Measurements from ENCODE around the gene TTC23.

TTC23 gene

DNA sequence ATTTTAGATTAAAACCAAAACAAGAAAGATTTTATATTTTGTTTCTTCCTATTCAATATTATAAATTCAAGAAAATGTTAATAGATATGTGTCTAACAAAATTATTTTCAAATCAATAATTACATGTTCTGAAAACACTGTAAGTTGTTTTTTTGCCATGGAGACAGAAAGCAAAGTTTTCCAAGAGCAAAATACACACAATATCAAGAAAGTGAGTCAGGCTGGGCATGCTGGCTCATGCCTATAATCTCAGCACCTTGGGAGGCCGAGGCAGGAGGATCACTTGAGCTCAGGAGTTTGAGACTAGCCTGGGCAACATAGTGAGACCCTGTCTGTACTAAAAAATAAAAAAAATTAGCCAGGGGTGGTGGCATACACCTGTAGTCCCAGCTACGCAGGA is 71.7 kb downstream of the TTC23 start:
- TF ChIP-seq, protein P1, sequence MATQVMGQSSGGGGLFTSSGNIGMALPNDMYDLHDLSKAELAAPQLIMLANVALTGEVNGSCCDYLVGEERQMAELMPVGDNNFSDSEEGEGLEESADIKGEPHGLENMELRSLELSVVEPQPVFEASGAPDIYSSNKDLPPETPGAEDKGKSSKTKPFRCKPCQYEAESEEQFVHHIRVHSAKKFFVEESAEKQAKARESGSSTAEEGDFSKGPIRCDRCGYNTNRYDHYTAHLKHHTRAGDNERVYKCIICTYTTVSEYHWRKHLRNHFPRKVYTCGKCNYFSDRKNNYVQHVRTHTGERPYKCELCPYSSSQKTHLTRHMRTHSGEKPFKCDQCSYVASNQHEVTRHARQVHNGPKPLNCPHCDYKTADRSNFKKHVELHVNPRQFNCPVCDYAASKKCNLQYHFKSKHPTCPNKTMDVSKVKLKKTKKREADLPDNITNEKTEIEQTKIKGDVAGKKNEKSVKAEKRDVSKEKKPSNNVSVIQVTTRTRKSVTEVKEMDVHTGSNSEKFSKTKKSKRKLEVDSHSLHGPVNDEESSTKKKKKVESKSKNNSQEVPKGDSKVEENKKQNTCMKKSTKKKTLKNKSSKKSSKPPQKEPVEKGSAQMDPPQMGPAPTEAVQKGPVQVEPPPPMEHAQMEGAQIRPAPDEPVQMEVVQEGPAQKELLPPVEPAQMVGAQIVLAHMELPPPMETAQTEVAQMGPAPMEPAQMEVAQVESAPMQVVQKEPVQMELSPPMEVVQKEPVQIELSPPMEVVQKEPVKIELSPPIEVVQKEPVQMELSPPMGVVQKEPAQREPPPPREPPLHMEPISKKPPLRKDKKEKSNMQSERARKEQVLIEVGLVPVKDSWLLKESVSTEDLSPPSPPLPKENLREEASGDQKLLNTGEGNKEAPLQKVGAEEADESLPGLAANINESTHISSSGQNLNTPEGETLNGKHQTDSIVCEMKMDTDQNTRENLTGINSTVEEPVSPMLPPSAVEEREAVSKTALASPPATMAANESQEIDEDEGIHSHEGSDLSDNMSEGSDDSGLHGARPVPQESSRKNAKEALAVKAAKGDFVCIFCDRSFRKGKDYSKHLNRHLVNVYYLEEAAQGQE (IDR thresholded peaks at IDR 0.05; ENCODE audit: insufficient read depth in 1 of 2, low read depth in 2 of 2, low read length in 2 of 2): no peak
- TF ChIP-seq SIN3A (IDR thresholded peaks at IDR 0.05; ENCODE audit: borderline replicate concordance, insufficient read depth, low read length) (no peak), POLR2AphosphoS5 (IDR thresholded peaks at IDR 0.05; ENCODE audit: low read depth, low read length) (no peak)

DNA sequence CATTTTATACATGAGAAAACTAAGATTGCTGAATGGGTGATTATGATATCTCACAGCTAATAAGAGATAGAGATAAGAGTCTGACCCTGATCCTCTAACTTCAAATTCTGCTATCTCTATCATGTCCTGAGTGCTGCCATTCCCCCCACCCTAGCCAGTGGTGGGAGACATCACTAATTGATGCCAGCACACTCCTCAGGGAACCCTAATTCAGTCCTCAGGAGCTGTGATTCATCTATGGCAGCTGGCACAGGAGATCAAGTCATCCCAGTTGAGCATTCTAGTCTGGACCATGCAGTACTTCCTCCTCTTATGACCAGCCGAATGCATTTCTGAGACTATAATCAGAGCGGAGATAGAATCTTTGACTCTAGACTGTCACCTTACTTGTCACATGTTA is 72.6 kb downstream of the TTC23 start:
- no peak for TF ChIP-seq FOXP2 (optimal IDR thresholded peaks at IDR 0.05; ENCODE audit: borderline replicate concordance, extremely low read depth, extremely low read length, insufficient read depth)
- TF ChIP-seq, protein P1 (IDR thresholded peaks at IDR 0.05; ENCODE audit: insufficient read depth in 1 of 2, low read depth in 2 of 2, low read length in 2 of 2): no peak
- TF ChIP-seq POLR2AphosphoS5 (IDR thresholded peaks at IDR 0.05; ENCODE audit: low read depth, low read length): no peak
- no peak for TF ChIP-seq SIN3A (IDR thresholded peaks at IDR 0.05; ENCODE audit: borderline replicate concordance, insufficient read depth, low read length)
- TF ChIP-seq TAF1 (IDR thresholded peaks at IDR 0.05; ENCODE audit: borderline replicate concordance, insufficient read depth, low read length): no peak

DNA sequence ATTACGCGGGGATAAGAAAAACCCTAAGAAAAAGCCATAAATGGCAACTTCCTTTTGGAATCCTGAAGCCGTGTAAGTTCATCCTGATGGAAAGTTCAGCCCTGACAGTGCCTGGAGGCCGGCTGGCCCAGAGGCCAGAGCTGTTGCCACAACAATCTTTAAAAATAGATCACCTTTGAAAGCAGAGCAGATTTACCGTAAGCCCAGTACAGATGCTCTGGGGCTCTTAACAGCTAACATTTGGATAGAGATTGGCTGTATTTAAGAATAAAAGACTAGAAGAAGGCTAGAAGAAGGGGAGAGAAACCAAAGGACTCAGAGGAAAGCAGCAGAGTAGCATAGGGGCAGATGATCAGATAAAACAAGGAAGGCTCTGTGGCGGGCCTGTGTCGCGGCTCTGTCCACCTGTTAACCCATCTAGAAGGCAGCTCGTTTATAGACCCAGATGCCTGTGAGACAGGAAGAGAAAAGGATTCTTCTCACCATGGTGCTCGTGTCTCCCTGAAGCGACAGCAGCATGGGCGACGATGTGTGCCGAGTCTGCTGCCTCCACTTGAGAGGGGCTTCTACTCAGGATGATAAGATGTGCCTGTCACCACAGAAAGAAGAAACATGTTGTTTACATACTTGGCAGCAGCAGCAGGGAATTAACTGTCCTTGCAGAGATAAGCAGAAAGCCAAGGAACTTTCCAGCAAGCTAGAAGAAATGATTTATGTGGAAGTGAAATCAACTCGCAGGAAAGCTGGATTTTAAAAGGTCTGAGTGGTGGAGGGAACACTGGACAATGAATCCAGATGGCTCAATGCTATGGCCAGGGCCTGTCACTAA is 74.6 kb downstream of the TTC23 start:
- TF ChIP-seq TAF1 (IDR thresholded peaks at IDR 0.05; ENCODE audit: borderline replicate concordance, insufficient read depth, low read length) (no peak), SIN3A (IDR thresholded peaks at IDR 0.05; ENCODE audit: borderline replicate concordance, insufficient read depth, low read length) (no peak), POLR2AphosphoS5 (IDR thresholded peaks at IDR 0.05; ENCODE audit: low read depth, low read length) (no peak)
- TF ChIP-seq, protein P1 (IDR thresholded peaks at IDR 0.05; ENCODE audit: insufficient read depth in 1 of 2, low read depth in 2 of 2, low read length in 2 of 2): no peak

DNA sequence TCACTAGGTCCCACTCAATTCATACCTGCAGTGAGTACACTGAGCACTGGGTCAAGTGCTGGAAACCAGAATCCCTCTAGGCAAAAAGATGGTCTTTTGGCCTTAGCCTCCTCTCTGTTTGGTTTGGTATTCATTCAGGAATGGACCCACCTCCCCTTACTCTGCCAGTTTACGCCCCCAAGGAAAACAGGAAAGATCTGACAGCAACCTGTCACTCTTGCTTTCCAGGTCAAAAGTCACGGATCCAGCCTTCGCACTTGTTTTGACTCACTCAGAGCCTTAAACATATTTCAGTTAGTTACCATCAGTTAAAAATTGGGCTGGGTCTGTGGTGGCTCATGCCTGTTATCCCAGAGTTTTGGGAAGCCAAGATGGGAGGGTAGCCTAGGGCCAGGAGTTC is 76.4 kb downstream of the TTC23 start:
- TF ChIP-seq SIN3A (IDR thresholded peaks at IDR 0.05; ENCODE audit: borderline replicate concordance, insufficient read depth, low read length): no peak
- TF ChIP-seq POLR2AphosphoS5 (IDR thresholded peaks at IDR 0.05; ENCODE audit: low read depth, low read length): no peak
- TF ChIP-seq, protein P1 (IDR thresholded peaks at IDR 0.05; ENCODE audit: insufficient read depth in 1 of 2, low read depth in 2 of 2, low read length in 2 of 2): no peak
- TF ChIP-seq TAF1 (IDR thresholded peaks at IDR 0.05; ENCODE audit: borderline replicate concordance, insufficient read depth, low read length): no peak
- TF ChIP-seq FOXP2 (optimal IDR thresholded peaks at IDR 0.05; ENCODE audit: borderline replicate concordance, extremely low read depth, extremely low read length, insufficient read depth): no peak

DNA sequence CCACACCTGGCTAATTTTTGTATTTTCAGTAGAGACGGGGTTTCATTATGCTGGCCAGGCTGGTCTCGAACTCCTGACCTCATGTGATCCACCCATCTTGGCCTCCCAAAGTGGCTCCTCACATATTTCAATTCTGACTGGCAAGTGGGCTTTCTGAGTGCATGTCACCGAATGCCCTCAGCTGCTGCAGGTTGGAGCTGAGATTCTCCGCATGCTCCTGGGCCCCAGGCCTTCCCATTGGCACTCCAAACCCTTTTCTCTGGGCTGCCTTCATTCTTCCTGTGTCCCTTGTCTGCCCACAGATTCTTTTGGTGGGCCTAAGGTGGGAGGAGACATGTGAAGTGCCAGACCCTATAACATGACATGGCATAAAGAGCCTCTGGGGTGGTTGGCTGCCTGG is 77.2 kb downstream of the TTC23 start:
- TF ChIP-seq, protein P1 (IDR thresholded peaks at IDR 0.05; ENCODE audit: insufficient read depth in 1 of 2, low read depth in 2 of 2, low read length in 2 of 2): no peak
- no peak for TF ChIP-seq SIN3A (IDR thresholded peaks at IDR 0.05; ENCODE audit: borderline replicate concordance, insufficient read depth, low read length)
- no peak for TF ChIP-seq FOXP2 (optimal IDR thresholded peaks at IDR 0.05; ENCODE audit: borderline replicate concordance, extremely low read depth, extremely low read length, insufficient read depth)

Measured in PFSK-1 (cell line).